Progenitor cell of endocrine pancreas (in vitro differentiated cells): Measurements from ENCODE around the gene RBM18. TPM values are rescaled to one million over a fixed set of nuclear protein-coding genes. Genes with fewer than 3 reads are reported as not detected.

Source experiments
- DNase-seq: peaks from one replicate; pipeline ENCODE4 v3.0.0; 2021; ENCODE audit warnings: low spot score; ENCODE audit not compliant: unreplicated experiment
- H3K27ac Mint-ChIP-seq: 2 replicates; pipeline ENCODE4 v1.8.0; 2021; ENCODE audit warnings: mild to moderate bottlenecking, moderate library complexity, mixed read lengths
- H3K27me3 Mint-ChIP-seq: 2 replicates; pipeline ENCODE4 v1.8.0; 2021; ENCODE audit warnings: mixed read lengths
- H3K36me3 Mint-ChIP-seq: 2 replicates; pipeline ENCODE4 v1.8.0; 2022; ENCODE audit warnings: mixed read lengths; ENCODE audit not compliant: insufficient read depth
- H3K4me1 Mint-ChIP-seq: 2 replicates; pipeline ENCODE4 v1.8.0; 2021; ENCODE audit warnings: low read depth, mixed read lengths
- H3K4me3 Mint-ChIP-seq: 2 replicates; pipeline ENCODE4 v1.8.0; 2021; ENCODE audit warnings: low read depth, mild to moderate bottlenecking, moderate library complexity, mixed read lengths
- H3K9me3 Mint-ChIP-seq: 2 replicates; pipeline ENCODE4 v1.8.0; 2021; ENCODE audit warnings: low read depth, mixed read lengths
- CTCF ChIP-seq: fragments of 200-600 bp; sonication (generic); IDR thresholded peaks from one replicate; pipeline ENCODE4 v1.5.0; 2021; ENCODE audit warnings: antibody characterized with exemption, mild to moderate bottlenecking; ENCODE audit not compliant: unreplicated experiment
- total RNA-seq: library from RNA; stranded (reverse); gene quantifications from 2 replicates; pipeline ENCODE4 v1.2.1, GENCODE V29; 2021

Gene RBM18
- total RNA-seq, 1 donor from 2014 or later, result 23.6 TPM

- H3K36me3 Mint-ChIP-seq, result peaks cover 8% of the 10 kb centered on the region
- no peak overlapping the region for H3K27ac Mint-ChIP-seq
- no peak overlapping the region for H3K4me3 Mint-ChIP-seq
- H3K9me3 Mint-ChIP-seq, result no peaks in the 10 kb centered on the region
- no peaks in the 10 kb centered on the region for H3K27me3 Mint-ChIP-seq
- H3K4me1 Mint-ChIP-seq, result peaks cover 15% of the 10 kb centered on the region
- no peak for DNase-seq
- no peak for TF ChIP-seq CTCF
Measured at GRCh38 chr9:122258886-122259415, 5.7 kb downstream of the RBM18 start.

DNA sequence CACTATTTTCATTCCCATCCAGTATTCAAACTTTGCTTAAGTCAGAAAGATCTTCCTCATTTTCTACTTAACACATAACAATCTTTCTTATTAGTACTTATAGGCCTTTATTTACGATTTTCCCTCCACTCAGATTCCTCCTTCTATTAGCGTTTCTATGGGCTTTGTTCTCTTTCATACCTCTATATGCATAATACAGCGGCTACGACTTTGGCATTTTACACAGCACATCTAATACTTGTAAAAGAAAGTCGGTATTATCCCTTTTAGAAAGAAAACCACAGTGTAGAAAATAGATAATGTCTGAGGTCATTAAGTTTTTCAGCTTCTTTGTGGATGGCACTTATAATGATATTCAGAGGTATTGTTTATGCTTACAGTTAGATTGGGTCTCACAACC, 8.4 kb downstream of the RBM18 start:
- Mint-ChIP-seq H3K4me1 (peaks cover 3% of the 10 kb centered on the region), H3K27me3 (no peaks in the 10 kb centered on the region), H3K4me3 (no peak overlapping the region), H3K27ac (no peak overlapping the region), H3K36me3 (peaks cover 14% of the 10 kb centered on the region), H3K9me3 (no peaks in the 10 kb centered on the region)
- DNase-seq, result no peak
- TF ChIP-seq CTCF, result no peak

DNA sequence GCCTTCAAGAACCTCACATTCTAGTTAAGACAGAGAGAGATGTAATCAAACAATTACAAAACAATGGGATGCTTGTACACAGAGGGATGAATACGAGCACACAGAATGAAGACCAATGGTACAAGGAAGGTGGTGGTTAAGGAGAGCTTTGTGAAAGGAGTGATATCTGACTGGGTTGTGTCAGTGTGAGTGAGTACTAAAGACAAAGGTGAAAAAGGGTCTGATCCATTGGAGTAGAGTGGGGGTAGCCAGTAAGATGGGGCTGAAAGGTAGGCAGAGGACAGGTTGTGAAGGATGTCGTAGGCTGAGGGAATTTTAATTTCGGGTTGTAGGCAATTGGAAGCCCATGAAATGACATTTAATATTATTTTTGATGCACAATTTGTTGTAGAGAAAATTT, 9.9 kb downstream of the RBM18 start:
- no peak for DNase-seq
- H3K4me3 Mint-ChIP-seq, result no peak overlapping the region
- H3K27ac Mint-ChIP-seq, result no peak overlapping the region
- no peaks in the 10 kb centered on the region for H3K4me1 Mint-ChIP-seq
- no peaks in the 10 kb centered on the region for H3K9me3 Mint-ChIP-seq
- TF ChIP-seq CTCF, result no peak
- H3K27me3 Mint-ChIP-seq, result no peaks in the 10 kb centered on the region
- peaks cover 17% of the 10 kb centered on the region for H3K36me3 Mint-ChIP-seq

DNA sequence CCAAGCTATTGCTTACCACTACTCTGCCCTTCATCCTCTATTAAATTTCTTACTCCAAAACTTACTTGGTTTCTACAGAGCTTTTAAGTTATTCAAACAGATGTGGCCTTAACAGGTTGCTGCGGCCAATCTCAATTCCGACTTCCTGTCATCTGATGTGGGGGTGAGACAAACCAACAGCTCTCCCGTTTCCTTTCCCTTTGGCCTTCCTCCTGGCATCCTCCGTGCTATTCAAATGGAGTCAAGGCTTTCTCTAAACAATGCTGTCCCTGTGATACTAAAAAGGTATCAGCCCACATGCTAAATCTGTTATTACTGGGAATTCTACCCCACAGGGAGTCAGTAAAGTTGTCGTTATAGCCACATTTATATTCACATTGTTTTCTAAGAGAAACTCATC, 11.8 kb downstream of the RBM18 start:
- no peak for DNase-seq
- Mint-ChIP-seq H3K9me3 (no peaks in the 10 kb centered on the region), H3K36me3 (peaks cover 17% of the 10 kb centered on the region), H3K27me3 (no peaks in the 10 kb centered on the region), H3K4me1 (no peaks in the 10 kb centered on the region), H3K27ac (no peak overlapping the region), H3K4me3 (no peak overlapping the region)
- TF ChIP-seq CTCF, result no peak

DNA sequence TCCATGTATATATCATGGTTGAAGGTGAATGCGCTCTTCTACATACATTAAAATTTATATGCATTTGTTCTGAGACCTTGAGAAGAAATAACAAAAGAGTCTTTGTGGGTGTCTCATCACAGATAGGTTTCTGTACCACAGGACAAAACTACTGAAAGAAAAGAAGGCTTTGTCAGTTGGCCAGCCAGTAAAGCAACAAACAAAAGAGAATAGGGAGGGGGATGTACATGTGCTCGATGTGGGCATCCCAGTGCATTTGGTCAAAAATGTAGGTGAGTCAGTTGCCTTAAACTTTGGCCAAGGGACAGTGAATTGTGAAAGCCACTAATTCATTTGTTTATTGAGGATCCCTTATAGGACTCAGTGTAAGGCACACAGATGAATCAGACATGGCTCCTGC, 13.3 kb downstream of the RBM18 start:
- Mint-ChIP-seq H3K9me3 (no peaks in the 10 kb centered on the region), H3K4me3 (no peak overlapping the region), H3K27me3 (no peaks in the 10 kb centered on the region), H3K4me1 (no peaks in the 10 kb centered on the region), H3K36me3 (peaks cover 20% of the 10 kb centered on the region), H3K27ac (no peak overlapping the region)
- DNase-seq, result no peak
- TF ChIP-seq CTCF, result no peak
